HG02943 (cell line): ENCODE data around the gene HOXD12.
A peak's percentile ranks its signal among the peaks of the same experiment; 100 is the strongest.

Experiments used
- ATAC-seq: cut with Tn5 transposase; IDR thresholded peaks from one replicate; pipeline ENCODE4 v1.9.1; 2021; ENCODE audit warnings: mild to moderate bottlenecking, low read depth, moderate library complexity; ENCODE audit not compliant: unreplicated experiment

The HOXD12 gene

DNA sequence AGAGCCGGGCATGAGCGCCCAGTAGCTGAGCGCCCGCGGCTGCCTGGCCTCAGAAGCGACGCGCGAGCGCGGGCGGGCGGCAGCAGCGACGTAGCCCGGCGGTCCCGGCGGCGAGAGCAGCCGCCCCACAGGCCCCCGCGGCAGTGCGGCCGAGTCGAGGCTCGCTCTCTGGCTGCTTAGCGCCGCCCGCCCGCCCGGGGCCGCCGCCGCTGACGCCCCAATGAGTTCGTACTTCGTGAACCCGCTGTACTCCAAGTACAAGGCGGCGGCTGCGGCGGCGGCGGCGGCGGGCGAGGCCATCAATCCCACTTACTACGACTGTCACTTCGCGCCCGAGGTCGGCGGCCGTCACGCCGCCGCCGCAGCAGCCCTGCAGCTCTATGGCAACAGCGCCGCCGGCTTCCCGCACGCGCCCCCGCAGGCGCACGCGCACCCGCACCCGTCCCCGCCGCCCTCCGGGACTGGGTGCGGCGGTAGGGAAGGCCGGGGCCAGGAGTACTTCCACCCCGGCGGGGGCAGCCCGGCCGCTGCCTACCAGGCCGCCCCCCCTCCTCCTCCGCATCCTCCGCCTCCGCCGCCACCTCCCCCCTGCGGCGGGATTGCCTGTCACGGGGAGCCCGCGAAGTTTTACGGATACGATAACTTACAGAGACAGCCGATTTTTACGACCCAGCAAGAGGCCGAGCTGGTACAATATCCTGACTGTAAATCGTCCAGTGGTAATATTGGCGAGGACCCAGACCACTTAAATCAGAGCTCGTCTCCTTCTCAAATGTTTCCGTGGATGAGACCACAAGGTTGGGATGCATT, 30.8 kb downstream of the HOXD12 start:
- ATAC-seq: no peak

DNA sequence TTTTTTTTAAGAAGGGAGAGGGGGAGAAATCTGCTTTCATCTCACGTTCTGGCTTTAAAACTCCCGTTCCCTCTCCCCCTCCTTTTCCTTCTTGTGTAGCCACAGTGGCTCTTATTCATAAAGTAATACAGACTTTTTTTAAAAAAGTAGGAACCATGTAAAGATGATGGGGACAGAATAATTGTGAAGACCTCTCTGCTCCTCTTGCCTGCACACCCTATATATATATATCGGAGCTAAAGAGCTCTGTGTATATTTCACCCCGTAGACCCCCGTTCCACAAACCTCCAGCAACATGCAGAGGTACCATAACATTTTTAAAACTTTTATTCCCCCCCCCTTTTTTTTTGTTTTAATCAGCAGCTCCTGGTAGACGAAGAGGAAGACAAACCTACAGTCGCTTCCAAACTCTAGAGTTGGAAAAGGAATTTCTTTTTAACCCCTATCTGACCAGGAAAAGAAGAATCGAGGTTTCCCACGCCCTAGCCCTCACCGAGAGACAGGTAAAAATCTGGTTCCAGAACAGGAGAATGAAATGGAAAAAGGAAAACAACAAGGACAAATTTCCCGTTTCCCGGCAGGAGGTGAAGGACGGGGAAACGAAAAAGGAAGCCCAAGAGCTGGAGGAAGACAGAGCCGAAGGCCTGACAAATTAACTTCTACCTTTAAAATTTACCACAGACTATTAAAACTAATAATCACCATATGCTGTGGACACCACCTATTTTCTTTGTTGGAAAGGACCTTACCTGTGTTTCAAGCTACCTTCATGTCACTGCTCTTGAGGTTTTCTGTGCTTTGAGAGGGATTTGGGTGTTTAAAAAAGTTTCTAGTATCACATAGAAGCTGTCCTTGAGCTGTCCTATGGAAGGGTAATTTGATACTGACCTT, 31.6 kb downstream of the HOXD12 start:
- no peak for ATAC-seq

DNA sequence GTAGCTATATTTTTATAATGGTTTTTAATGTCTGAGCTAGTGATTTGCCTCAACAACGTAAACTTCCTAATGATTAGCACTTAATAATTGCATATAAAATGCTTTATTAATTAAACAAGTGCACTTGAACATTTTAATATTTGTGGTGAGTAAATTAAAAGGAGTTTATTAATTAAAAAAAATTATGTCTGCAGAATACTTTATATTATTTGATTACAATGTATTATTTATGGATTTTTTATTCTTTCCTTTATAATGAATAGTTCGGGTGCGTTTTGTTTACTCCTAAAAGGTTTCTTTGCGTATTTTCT, 32.2 kb downstream of the HOXD12 start:
- no peak for ATAC-seq

DNA sequence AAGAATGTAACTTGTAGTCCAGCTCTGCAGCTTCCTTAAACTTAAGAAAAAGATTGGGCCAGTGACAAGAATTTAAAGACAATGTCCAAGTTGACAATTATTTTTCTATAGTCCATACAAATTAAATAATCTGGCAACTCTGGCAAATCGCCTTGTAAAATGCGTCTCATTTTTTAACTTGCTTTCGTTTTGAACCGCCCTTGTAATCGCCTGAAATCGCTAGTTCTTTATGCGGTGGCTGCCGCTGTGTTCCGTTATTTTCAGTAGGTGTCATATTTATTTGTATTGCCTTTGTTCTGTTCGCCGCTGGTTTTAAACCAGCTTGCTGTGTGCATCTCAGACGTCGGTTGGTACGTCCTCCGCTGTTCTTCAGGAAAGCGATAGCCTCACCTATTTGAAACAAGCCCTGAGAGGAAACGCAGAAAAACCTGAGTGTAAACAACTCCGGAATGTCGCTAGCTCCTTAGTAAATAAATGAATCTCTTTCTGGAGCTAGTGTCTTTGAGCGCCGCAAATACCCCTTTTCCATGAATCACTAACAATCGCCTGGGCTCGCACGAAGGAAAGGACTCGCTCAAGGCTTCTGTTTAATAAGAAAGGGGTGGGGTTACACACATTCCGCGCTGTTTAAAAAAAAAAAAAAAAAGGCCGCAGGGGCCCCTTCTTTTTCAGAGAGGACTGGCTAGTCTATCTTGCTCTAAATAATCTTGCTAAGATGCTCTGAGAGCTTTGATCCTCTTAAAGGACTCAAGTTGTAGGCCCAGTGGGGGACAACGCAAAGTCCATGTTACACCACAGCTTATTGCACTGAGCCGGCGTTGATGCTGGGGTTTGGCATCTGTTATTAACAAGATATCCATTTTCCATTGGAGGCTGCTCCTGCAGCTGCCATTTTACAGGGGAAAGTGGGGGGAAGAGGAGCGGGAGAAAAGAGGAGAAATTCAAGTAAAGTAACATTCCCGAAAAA, 32.9 kb downstream of the HOXD12 start:
- no peak for ATAC-seq

DNA sequence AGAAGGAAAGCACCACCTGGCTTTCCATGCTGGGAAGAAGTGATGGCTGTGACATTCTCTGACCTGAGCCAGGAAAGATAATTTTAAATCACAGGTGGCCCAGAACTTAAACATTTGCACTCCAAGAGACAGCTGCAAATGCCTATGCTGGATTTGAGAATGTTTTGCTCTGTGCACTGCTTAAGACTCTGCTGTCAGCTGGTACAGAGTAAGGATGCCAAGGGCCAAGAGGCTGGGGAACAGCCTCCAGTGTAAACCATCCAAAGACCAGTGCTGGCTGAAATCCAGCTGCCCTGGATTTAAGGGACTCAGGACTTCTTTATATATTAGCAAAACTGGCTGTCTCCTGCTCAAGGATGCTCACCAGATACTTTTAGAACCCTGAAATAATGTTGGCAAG, 33.8 kb downstream of the HOXD12 start:
- ATAC-seq: no peak

DNA sequence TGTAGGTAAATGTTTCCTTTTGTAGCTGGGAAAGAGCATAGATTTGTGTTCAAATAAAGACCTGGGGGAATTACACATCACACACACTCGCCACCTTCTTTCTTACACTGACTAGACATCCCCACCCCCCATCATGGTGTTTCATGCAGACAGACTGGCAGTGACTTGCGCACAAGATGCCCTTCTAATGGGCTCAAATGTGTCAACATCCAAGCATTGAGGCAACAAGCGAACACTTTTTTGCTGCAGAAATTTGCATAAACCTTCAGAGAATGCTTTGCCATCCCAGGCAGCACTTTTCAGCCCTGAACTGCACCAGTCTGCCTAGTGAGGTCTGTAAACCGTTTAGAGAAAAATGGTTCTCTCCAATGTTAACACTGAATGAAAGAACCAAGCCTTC, 34.4 kb downstream of the HOXD12 start:
- ATAC-seq: no peak

DNA sequence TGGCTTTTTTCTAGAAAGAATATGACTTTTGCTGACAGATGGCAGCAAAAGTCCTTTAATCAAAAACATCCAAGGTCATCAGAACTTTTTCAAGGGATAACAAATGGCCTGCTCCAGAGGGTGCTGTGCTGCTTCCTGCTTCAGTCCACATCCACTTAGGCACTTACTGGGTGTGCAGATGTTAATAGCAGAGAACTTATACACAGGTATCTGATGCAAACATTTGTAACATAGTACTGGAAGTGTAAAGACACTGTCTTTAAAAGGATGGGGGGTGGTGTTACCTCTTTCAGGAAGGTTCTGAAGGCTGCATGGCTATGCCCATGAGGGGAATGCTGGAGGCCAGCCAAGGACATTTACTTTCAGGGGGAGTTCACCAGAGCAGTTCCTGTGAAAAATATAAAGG, 35.4 kb downstream of the HOXD12 start:
- ATAC-seq: no peak

DNA sequence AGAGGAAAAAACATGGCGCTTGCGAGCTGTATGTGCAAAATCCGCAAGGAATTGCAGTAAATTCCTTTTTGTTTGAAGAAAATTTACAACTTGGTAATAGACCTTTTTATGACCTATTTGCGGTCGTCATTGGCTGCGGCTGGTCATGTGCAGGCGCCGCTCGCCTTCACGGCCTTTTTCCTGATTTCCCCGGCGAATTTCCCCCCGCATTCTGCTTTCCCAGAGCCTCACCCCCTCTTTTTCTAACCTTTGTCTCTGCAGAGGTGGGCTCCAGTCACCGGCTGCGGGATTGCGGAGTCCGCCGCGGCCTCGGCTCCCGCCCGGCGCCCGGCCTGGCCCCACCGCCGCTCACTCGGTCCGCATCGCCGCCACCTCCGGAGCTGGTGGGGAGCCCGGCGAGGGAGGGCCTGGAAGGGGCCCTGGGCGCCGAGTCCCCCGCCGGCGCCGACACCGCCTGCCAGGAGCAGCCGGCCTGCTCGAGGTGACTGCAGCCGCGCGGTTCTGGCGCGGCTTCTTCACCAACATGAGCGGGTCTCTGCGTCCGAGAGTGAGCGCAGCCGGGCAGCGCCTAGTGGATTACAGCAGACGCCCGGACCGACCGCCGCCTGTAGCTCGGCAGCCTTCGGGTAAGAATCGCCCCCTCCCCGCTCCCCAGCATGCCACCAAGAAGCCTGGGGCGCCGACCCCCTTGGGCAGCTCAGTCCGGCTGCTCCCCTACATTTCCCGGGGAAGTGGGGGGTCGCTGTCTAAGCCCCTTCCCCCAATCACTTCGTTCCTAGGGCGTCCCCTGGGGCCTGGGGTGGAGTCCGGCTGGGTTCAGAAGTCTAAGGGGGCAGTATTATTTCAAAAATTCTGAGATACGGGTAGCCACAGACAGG, 37.0 kb downstream of the HOXD12 start:
- no peak for ATAC-seq

DNA sequence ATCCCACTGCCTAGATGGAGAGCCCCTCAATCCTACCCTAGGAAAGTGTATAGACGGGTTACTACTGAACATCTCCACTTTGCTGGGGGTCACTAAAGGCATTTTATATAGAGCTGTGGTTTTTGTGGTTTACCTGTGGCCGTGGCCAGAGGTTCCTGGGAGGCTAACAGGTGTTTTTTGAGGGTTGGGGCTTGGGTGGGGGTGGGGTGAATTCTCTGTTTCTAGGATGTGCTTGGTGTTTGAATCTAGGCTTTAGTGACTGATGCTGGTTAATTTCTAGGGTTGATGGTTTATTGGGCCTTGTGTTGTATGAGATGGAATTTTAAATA, 37.6 kb downstream of the HOXD12 start:
- no peak for ATAC-seq

DNA sequence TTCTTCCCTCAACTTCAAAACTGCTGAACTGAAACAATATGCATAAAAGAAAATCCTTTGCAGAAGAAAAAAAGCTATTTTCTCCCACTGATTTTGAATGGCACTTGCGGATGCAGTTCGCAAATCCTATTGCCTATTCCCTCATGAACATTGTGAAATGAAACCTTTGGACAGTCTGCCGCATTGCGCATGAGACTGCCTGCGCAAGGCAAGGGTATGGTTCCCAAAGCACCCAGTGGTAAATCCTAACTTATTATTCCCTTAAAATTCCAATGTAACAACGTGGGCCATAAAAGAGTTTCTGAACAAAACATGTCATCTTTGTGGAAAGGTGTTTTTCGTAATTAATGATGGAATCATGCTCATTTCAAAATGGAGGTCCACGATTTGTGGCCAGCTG, 38.3 kb downstream of the HOXD12 start:
- ATAC-seq: no peak

DNA sequence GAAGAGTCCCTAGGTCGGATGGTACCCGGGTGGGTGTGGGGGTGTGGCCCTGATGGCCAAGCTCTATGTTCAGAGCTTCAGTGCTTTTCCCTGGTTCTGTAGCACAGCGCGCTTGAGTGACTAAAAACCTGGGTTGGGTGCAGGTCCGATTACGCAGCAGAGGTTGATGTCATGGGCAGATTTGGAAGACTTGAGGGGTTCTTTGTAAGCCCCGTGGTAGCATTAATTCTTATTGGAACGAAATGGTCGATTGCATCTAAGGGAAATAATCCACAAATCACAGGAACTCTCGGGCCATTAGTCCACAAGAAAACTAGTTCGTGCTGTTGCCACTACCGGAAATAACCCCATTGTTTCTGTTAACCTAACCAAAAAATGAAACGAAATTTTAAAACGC, 38.9 kb downstream of the HOXD12 start:
- ATAC-seq: no peak

DNA sequence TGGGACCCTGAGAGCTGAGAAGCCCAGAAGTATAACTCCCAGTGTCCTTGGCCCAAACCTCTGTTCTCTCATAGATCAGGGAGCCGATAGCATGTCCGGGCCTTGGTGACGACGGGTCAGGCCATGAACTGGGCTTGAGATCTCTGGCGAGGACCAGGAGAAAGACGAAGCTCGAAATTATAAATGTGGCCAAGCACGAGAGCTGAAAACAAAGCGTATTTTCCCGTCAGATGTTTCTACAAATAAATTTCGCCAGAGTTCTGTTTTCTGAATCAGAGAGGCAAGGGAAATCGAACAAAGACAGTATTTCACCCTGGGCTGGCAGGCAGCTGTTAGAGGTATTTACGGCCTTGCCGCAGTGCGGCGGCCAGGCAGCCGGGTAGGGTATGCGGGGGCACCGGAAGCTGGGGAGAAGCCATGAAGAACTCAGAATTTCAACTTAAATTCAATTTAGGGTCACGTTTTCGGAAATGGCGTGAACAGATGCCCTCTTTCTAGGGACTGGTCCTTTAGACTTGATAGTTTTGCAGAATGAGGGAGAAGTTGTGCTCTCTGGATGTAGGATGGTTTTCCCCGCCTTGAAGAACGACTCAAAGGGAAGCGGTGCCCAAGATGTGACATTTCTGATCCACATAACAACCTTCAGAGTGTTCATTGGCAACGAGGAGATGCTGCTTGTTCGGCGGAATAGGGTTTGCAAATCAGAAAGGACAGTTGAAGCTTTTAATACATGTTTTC, 39.5 kb downstream of the HOXD12 start:
- ATAC-seq: no peak

DNA sequence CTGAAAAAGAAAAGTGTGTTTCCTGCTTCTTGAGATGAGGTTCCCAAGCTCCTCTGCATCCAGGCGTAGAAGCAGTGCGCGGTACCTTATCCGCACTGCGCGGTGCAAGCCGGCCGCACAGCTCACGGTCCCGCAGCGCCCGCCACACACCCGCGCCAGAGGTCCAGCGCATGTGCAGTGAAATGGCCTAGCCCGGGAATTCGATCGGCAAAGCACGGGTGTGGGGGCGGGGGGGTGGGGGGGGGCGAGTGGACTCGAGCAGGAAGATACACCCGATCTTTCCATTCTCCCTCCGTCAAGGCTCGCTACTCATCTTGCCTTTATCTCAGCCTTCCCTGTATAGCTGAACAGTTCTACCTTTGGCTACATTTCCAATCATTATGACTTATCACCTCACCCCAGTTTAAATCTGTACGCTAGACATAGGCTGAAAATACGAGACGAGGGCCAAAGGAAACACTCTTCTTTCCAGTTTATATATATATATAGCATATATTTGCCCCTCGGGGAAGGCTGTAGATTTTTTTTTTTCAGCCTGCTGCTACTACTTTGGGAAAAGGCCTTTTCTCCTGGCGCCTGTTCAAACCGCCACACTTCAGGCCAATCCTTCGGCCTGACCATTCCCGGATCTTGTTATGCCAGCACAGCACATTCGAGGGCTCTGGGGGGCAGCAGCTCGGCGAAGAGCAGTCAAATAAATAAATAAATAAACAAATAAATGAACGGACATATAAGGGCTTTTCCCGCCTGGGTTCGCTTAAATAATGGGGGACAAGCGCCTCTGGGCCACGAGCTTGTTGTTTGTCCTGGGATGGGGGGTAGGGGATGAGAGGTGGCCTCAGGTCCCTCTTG, 40.3 kb downstream of the HOXD12 start:
- no peak for ATAC-seq

DNA sequence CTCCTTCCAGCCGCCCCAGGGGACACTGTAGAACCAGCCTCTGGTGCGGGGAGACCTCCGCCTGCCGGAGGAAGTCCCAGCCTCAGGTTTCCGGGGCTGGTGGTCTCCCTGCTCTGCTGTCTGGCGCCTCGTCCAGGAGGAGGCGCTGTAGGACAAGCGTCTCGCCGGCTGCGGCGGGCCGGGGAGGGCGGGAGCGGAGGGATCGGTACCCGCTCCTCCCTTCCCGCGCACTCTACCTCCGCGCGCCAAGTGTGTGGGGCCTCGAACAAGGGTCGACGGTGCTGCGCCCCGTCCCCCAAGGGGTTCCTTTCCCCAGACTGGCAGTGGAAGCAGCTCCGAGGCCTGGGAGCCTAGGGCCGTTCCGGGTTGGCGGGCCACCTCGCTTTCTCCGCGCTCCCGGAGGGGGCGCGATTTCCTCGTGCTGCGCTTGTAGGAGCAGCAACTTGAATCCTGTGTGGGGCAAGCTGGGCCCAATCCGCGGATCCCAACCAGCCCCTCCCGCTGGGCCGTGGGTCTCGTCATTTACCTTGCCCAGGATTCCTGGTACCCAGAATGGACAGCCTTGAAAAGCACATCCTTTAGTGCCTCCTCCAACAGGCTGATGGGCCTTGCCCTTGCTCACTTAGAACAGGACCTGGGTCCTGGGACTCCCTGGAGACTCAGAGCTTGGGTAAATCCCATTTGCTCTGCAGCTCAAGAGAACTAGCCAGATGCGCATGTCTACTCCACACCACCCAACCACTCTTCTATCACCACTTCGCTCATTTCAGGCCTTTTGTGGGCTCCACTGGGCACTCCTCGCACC, 41.1 kb downstream of the HOXD12 start:
- ATAC-seq: peak; percentile 77

DNA sequence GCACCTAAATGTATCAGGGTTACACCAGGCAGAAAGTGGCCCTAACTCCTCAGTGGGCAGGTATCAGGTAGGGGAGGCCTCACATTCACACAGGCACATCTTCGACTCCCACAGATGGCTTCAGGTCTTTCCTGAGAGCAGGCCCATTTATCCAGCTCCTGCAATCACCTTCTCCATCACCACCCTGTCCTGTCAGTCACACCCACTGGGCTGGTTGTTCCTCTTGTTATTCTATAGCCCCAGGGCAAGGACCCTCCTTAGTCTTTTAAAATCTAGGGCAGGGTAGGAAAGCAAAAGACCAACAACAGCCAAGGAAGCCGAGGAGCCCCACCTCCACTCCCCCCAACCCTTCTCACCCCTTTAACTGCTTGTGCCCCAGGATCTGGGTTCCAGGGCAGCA, 42.7 kb downstream of the HOXD12 start:
- no peak for ATAC-seq

DNA sequence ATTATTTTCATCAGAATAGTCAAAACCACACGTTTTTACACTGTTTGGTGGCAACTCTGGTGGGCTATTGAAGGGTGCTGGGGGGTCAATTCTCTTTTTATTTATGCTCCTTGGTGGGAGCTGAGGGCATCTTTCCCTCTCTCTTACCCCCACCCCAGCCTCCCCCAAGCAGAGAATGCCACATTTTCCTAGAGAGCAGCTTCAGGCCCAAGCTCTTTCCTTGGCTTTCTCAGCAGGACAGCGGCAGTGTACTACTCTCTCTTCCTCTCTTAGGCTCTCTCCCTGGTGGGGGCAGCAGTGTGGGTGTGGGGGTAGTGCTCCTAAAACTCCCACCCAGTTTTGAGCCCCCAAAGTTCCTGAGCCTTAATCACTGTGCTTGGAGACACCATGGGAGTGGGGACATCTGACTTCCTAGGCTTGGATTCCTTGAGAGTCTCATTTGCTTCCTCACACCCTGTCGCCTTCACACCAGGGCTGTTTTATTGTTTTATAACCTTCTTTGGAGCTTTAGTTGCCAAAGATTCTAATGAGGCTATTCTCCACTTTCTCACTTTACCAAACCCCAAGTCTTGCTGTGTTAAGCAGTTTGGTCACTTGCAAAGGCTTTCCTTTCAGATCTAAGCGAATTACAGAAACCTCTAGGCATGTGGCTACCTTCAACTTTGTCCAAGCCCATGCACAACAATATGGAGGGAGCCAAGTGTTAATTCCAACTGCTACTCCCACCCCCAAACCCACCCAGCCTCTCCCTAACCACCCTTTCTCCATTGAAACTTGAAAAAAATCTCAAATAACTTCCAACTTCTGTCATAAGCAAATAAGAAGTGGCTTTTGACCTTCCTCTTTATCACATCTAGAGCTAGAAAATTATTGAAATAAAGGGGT, 45.7 kb downstream of the HOXD12 start:
- no peak for ATAC-seq

DNA sequence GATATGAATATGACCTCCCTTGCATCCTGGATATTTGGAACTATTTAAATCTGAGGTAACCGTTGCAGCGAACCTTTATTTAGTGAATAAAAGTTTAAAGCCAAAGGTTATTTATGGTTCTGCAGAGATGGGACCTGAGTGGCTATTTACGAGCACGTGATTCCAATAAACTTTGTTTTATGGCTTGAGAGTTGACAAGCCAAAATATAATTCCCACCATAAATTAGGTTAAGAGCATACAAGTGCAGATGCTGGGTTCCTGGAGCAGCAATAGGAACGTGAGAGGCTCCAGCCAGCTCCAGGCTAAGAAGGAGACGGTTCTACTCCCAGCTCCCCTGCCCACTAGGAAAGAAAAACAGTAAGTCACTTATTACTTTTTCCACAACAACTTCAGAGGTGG, 46.5 kb downstream of the HOXD12 start:
- no peak for ATAC-seq
